ENCODE measurements around the gene SEC31A. TPM values are rescaled to one million over a fixed set of nuclear protein-coding genes. Genes with fewer than 3 reads are reported as not detected.

SEC31A gene
- total RNA-seq, 1 experiment from 2014 or later = 128 TPM

DNA sequence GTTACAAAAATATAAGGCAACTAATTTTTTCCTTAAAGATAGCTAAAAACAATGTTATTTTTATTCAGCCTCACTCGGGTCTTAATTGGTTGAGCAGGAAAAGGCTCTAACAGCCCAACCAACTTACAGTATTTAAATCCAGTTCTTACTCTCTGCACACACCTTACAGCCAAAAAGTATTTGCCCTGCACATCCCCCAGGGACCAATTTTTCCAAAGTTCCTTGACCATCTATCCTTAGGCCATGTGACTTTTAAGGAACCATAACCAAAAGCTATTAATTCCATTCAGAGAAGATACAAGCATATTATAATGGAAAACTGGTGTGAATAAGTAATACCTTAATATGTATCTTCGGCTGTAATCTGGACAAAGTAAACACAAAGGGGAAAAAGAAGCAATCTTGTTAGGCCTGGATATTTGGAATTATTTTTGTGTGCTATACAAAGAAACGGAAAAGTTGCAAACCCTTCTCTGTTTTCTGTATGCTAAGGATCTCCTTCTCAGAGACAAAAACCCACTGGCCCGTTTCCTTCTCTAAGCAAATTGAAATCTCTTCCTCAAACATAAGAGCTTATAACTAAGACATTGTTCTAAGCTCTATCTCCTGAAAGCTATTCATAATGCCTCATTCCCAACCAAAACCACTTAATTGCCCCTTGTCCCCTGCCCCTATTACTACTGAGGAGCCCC is 8.6 kb upstream of the SEC31A start:
- Histone ChIP-seq H3K79me1 (ENCODE audit: insufficient read depth, low read depth, low read length, poor library complexity, severe bottlenecking) (no peaks in the 10 kb centered on the region), H4K8ac (replicated peaks; ENCODE audit: insufficient read length, low read depth, low read length) (no peak overlapping the region), H3K9me3 (ENCODE audit: control insufficient read depth, low read depth, low read length) (no peaks in the 10 kb centered on the region), H3K18ac (ENCODE audit: insufficient read length, low read depth, low read length) (no peak overlapping the region), H3K4ac (ENCODE audit: low read depth, low read length) (no peak overlapping the region), H3K27me3 (ENCODE audit: insufficient read depth, low read length) (no peaks in the 10 kb centered on the region), H3K79me2 (ENCODE audit: insufficient read depth, low read length) (peaks cover 24% of the 10 kb centered on the region; the same call in 1 of the 2 replicates), H3K23me2 (ENCODE audit: insufficient read length, low read depth, low read length, poor library complexity, severe bottlenecking) (peaks cover 10% of the 10 kb centered on the region), H2BK12ac (ENCODE audit: insufficient read length, low read depth, low read length) (no peak overlapping the region), H4K20me1 (ENCODE audit: control insufficient read depth, insufficient read depth, insufficient read length) (no peaks in the 10 kb centered on the region), H2AFZ (ENCODE audit: low read length) (no peak overlapping the region), H2BK5ac (ENCODE audit: insufficient read length, low read length) (no peak overlapping the region), H3K9ac (ENCODE audit: extremely low read depth, insufficient read length, low read length) (peak overlapping the region; percentile 97), H3K23ac (ENCODE audit: insufficient read length, low read depth, low read length) (no peak overlapping the region), H3K14ac (ENCODE audit: insufficient read depth, low read length) (no peak overlapping the region), H4K91ac (ENCODE audit: insufficient read length, low read depth, low read length) (no peak overlapping the region), H3K4me1 (ENCODE audit: insufficient read depth, low read length) (no peaks in the 10 kb centered on the region), H2AK5ac (ENCODE audit: insufficient read length, low read length) (no peak overlapping the region), H3T11ph (ENCODE audit: low read length) (no peak overlapping the region), H2BK20ac (ENCODE audit: low read depth, low read length, poor library complexity, severe bottlenecking) (no peak overlapping the region), H3K56ac (ENCODE audit: insufficient read length, low read depth, low read length) (no peak overlapping the region), H3K4me2 (ENCODE audit: insufficient read depth, insufficient read length, low read length) (peak overlapping the region; percentile 57), H4K5ac (ENCODE audit: insufficient read length, low read depth, low read length) (no peak overlapping the region), H3K27ac (ENCODE audit: insufficient read length, low read depth, low read length) (peak overlapping the region; percentile 57), H2BK120ac (ENCODE audit: low read depth, low read length, poor library complexity, severe bottlenecking) (no peak overlapping the region), H2BK15ac (ENCODE audit: low read depth, low read length) (no peak overlapping the region)
- H3K9me3 Mint-ChIP-seq = no peaks in the 10 kb centered on the region
- no peak overlapping the region for H3K27ac Mint-ChIP-seq
- no CpG with 5 or more reads among the region's 4 CpGs for WGBS (ENCODE audit: extremely low coverage, insufficient read length, low lambda C conversion rate)
- peaks cover 20 to 23% of the 10 kb centered on the region in 2 experiments for H3K4me1 Mint-ChIP-seq
- no peak for DNase-seq
- TF ChIP-seq CTCF (conservative IDR thresholded peaks at IDR 0.05) = no peak
- no peak overlapping the region for H3K4me3 Mint-ChIP-seq
- peaks cover 26 to 43% (median 27%) of the 10 kb centered on the region in 3 experiments for H3K36me3 Mint-ChIP-seq (ENCODE audit: insufficient read depth in 1 of 3, low read depth in 3 of 3)
- no peaks in the 10 kb centered on the region for H3K27me3 Mint-ChIP-seq (ENCODE audit: low read depth)

Measured in H9 (cell line).